A549 (cell line): ENCODE measurements around the gene BORCS6.
A peak's percentile ranks its signal among the peaks of the same experiment; 100 is the strongest.

ENCODE experiments used
- CHD4 ChIP-seq: fragments of 200-600 bp; sonication (generic); IDR thresholded peaks from 2 replicates; pipeline ENCODE4 v1.6.1; 2016; ENCODE audit warnings: antibody characterized with exemption, mild to moderate bottlenecking, borderline replicate concordance
- EP300 ChIP-seq, 2 experiments: fragments of >200 bp; sonication (Bioruptor Twin); formaldehyde crosslinking; IDR thresholded peaks; 2 replicates in 1 of 2; 3 replicates in 1 of 2; pipeline ENCODE4 v1.6.1; 2016 to 2017
- FOSL2 ChIP-seq, 2 experiments: fragments of 450-650 bp in 1 of 2; fragments of >200 bp in 1 of 2; sonication (Bioruptor Twin) in 1 of 2; formaldehyde crosslinking; IDR thresholded peaks; 2 replicates each; pipeline versions ENCODE4 v1.5.0 to v1.6.1; 2016 to 2020; ENCODE audit warnings: mild to moderate bottlenecking in 1 of 2, moderate library complexity in 1 of 2
- MYC ChIP-seq: IDR thresholded peaks from 2 replicates; pipeline ENCODE4 v1.6.1; 2012; ENCODE audit warnings: mild to moderate bottlenecking, inconsistent platforms, low read length, improper control_type of control experiment, borderline replicate concordance
- NFE2L2 ChIP-seq: fragments of 150-350 bp; conservative IDR thresholded peaks from 2 replicates; pipeline ENCODE4 v1.6.1; 2014; ENCODE audit warnings: low read length
- PHF8 ChIP-seq: fragments of 200-600 bp; sonication (generic); IDR thresholded peaks from 2 replicates; pipeline ENCODE4 v1.6.1; 2016; ENCODE audit warnings: low read depth, mild to moderate bottlenecking, antibody characterized with exemption, moderate library complexity, borderline replicate concordance
- POLR2A ChIP-seq: IDR thresholded peaks from 2 replicates; pipeline ENCODE4 v1.6.1; 2012; ENCODE audit warnings: mild to moderate bottlenecking, low read length
- TP53 ChIP-seq: fragments of 250-450 bp; sonication (Bioruptor Pico); IDR thresholded peaks from 2 replicates; pipeline ENCODE4 v1.5.0; 2021; ENCODE audit warnings: mild to moderate bottlenecking, moderate library complexity
- ZNF302 ChIP-seq: fragments of 250-450 bp; sonication (Bioruptor Pico); IDR thresholded peaks from 2 replicates; pipeline ENCODE4 v1.9.0; 2021; ENCODE audit warnings: inconsistent platforms, mild to moderate bottlenecking, moderate library complexity
- TF ChIP-seq, protein P1 (sequence below): fragments of 450-650 bp; IDR thresholded peaks from 2 replicates; pipeline ENCODE4 v1.6.1; 2014; ENCODE audit warnings: antibody characterized with exemption
- TF ChIP-seq, protein P2 (sequence below): fragments of 200-600 bp; sonication (generic); IDR thresholded peaks from 2 replicates; pipeline ENCODE4 v1.6.1; 2016; ENCODE audit warnings: antibody characterized with exemption, mild to moderate bottlenecking, moderate library complexity
- TF ChIP-seq, protein P3 (sequence below): fragments of >200 bp; sonication (Bioruptor Twin); formaldehyde crosslinking; IDR thresholded peaks from 3 replicates; pipeline ENCODE4 v1.5.1; 2016
- TF ChIP-seq, protein P4 (sequence below): fragments of 250-450 bp; sonication (Bioruptor Pico); IDR thresholded peaks from 2 replicates; pipeline ENCODE4 v1.5.0; 2021; ENCODE audit warnings: mild to moderate bottlenecking, moderate library complexity, borderline replicate concordance

DNA sequence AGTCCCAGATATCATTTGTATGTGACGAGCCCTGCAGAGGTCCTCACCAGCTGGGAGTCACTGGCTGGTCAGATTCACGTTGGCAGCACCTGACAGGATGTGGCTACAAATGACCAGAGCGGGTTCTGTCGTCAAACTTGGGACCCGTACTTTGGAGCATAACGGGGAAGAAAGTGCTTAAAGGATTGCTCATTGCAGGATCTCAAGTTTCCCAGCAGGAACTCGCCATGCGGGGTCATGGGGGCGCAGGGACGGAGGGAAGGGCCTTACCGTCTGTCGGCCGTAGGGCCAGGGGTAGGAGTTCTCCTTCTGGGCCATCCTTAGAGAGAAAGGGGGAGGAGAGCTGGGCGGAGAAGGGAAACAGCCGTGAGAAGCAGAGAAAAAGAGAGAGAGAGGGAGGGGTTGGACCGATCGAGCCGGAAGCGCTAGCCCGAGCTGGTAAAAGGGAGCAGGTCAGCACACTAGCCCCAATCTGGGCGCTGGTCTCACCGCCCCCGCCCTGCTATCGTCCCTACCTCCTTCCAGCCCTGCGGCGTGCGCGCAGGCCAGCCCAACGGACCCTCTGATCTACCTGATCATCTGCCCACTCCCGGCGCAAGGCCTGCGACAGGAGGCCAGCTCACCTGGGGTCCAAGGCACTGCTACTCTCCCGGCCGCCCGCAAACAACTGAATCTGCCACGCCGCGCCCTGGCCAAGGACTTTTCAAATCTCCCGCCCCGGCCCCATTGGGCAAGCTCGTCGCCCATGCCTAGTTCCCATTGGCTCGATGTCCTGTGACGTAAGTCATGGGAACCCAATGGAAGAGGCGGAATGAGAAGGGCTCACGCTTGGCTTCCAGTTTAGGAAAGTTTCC, 20.2 kb upstream of the BORCS6 start, which contains the start of gene AURKB:
- TF ChIP-seq, protein P1, sequence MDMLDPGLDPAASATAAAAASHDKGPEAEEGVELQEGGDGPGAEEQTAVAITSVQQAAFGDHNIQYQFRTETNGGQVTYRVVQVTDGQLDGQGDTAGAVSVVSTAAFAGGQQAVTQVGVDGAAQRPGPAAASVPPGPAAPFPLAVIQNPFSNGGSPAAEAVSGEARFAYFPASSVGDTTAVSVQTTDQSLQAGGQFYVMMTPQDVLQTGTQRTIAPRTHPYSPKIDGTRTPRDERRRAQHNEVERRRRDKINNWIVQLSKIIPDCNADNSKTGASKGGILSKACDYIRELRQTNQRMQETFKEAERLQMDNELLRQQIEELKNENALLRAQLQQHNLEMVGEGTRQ = peak; percentile 29; the same call in 1 of the 2 replicates
- no peak; the same call in 1 of the 2 replicates for TF ChIP-seq MYC
- TF ChIP-seq, protein P2, sequence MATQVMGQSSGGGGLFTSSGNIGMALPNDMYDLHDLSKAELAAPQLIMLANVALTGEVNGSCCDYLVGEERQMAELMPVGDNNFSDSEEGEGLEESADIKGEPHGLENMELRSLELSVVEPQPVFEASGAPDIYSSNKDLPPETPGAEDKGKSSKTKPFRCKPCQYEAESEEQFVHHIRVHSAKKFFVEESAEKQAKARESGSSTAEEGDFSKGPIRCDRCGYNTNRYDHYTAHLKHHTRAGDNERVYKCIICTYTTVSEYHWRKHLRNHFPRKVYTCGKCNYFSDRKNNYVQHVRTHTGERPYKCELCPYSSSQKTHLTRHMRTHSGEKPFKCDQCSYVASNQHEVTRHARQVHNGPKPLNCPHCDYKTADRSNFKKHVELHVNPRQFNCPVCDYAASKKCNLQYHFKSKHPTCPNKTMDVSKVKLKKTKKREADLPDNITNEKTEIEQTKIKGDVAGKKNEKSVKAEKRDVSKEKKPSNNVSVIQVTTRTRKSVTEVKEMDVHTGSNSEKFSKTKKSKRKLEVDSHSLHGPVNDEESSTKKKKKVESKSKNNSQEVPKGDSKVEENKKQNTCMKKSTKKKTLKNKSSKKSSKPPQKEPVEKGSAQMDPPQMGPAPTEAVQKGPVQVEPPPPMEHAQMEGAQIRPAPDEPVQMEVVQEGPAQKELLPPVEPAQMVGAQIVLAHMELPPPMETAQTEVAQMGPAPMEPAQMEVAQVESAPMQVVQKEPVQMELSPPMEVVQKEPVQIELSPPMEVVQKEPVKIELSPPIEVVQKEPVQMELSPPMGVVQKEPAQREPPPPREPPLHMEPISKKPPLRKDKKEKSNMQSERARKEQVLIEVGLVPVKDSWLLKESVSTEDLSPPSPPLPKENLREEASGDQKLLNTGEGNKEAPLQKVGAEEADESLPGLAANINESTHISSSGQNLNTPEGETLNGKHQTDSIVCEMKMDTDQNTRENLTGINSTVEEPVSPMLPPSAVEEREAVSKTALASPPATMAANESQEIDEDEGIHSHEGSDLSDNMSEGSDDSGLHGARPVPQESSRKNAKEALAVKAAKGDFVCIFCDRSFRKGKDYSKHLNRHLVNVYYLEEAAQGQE = no peak
- TF ChIP-seq, protein P3, sequence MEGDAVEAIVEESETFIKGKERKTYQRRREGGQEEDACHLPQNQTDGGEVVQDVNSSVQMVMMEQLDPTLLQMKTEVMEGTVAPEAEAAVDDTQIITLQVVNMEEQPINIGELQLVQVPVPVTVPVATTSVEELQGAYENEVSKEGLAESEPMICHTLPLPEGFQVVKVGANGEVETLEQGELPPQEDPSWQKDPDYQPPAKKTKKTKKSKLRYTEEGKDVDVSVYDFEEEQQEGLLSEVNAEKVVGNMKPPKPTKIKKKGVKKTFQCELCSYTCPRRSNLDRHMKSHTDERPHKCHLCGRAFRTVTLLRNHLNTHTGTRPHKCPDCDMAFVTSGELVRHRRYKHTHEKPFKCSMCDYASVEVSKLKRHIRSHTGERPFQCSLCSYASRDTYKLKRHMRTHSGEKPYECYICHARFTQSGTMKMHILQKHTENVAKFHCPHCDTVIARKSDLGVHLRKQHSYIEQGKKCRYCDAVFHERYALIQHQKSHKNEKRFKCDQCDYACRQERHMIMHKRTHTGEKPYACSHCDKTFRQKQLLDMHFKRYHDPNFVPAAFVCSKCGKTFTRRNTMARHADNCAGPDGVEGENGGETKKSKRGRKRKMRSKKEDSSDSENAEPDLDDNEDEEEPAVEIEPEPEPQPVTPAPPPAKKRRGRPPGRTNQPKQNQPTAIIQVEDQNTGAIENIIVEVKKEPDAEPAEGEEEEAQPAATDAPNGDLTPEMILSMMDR = no peak
- TF ChIP-seq PHF8 = peak; percentile 47; the same call in 1 of the 2 replicates
- TF ChIP-seq, protein P4, sequence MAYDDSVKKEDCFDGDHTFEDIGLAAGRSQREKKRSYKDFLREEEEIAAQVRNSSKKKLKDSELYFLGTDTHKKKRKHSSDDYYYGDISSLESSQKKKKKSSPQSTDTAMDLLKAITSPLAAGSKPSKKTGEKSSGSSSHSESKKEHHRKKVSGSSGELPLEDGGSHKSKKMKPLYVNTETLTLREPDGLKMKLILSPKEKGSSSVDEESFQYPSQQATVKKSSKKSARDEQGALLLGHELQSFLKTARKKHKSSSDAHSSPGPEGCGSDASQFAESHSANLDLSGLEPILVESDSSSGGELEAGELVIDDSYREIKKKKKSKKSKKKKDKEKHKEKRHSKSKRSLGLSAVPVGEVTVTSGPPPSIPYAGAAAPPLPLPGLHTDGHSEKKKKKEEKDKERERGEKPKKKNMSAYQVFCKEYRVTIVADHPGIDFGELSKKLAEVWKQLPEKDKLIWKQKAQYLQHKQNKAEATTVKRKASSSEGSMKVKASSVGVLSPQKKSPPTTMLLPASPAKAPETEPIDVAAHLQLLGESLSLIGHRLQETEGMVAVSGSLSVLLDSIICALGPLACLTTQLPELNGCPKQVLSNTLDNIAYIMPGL = peak; percentile 70; the same call in 1 of the 2 replicates
- TF ChIP-seq POLR2A = peak; percentile 50; the same call in 1 of the 2 replicates
- no peak for TF ChIP-seq FOSL2 (IDR thresholded peaks at IDR 0.05)
- no peak for TF ChIP-seq FOSL2 (CRISPR knock-in tag; IDR thresholded peaks at IDR 0.05)
- no peak for TF ChIP-seq EP300 (IDR thresholded peaks at IDR 0.05)
- no peak for TF ChIP-seq ZNF302 (CRISPR knock-in tag)
- TF ChIP-seq TP53 (CRISPR knock-in tag) = peak; percentile 8; the same call in 1 of the 2 replicates
- no peak for TF ChIP-seq NFE2L2
- no peak for TF ChIP-seq CHD4
